ENCODE data around the gene GLUD1.

- no peak for TF ChIP-seq CTCF (conservative IDR thresholded peaks at IDR 0.05 in 1 of 2, IDR thresholded peaks at IDR 0.05 in 1 of 2; ENCODE audit: extremely low read depth in 1 of 2, insufficient read depth in 1 of 2, low read depth in 1 of 2, low read length in 2 of 2)
- TF ChIP-seq EZH2 (IDR thresholded peaks at IDR 0.05; ENCODE audit: borderline replicate concordance, low read length): no peak
Measured at GRCh38 chr10:87066178-87066577, 28.5 kb downstream of the GLUD1 start.

Measured in mammary epithelial cell (primary cell).